RWPE1 (cell line): Measurements from ENCODE around the gene ZRANB3.

Experiments used
- CTCF ChIA-PET: fragments of 350-600 bp; sonication (Branson Sonifier 250); formaldehyde crosslinking; extraction: SDS; loops from one replicate; lab custom pipeline; 2021; lab: Yijun Ruan, JAX
- POLR2A ChIA-PET: fragments of 400-600 bp; formaldehyde crosslinking; extraction: SDS; loops from one replicate; lab custom pipeline; 2020; ENCODE audit warnings: antibody characterized with exemption; ENCODE audit not compliant: low non-redundant PET; lab: Yijun Ruan, JAX
- DNase-seq: peaks from one replicate; pipeline ENCODE4 v3.0.0; 2012; ENCODE audit warnings: low spot score
- H3K27ac ChIP-seq: fragments of 450-650 bp; 2 replicates; pipeline ENCODE4 v1.5.1; 2017
- CTCF ChIP-seq: fragments of 450-650 bp; conservative IDR thresholded peaks from 2 replicates; pipeline ENCODE4 v1.5.1; 2017; ENCODE audit warnings: low read depth, mild to moderate bottlenecking

ZRANB3 gene

GRCh38 chr2:135174810-135175093, 356.3 kb downstream of the ZRANB3 start:
- POLR2A ChIA-PET, result no interaction called here
- no peak for DNase-seq
- CTCF ChIA-PET, result no interaction called here

GRCh38 chr2:135174049-135174809, 356.8 kb downstream of the ZRANB3 start:
- no peak for TF ChIP-seq CTCF
- POLR2A ChIA-PET, result no interaction called here
- DNase-seq, result no peak
- CTCF ChIA-PET, result interaction anchor here (1.0 kb wide), 1 partner anchor 10 kb away, joined by 3 read pairs; no protein-coding TSS in a partner anchor
- no peak overlapping the region for H3K27ac ChIP-seq

More at GRCh38 chr2:135174810-135175093, 356.3 kb downstream of the ZRANB3 start:
- no peak for TF ChIP-seq CTCF
- no peak overlapping the region for H3K27ac ChIP-seq

- ChIA-PET POLR2A (no interaction called here), CTCF (no interaction called here)
- DNase-seq, result no peak
- no peak for TF ChIP-seq CTCF
- H3K27ac ChIP-seq, result no peak overlapping the region
Measured at GRCh38 chr2:135169900-135170753, 360.9 kb downstream of the ZRANB3 start.

- no peak for DNase-seq
- ChIA-PET POLR2A (no interaction called here), CTCF (no interaction called here)
- TF ChIP-seq CTCF, result no peak
- H3K27ac ChIP-seq, result no peak overlapping the region
Measured at GRCh38 chr2:135168204-135168856, 362.7 kb downstream of the ZRANB3 start.

- CTCF ChIA-PET, result no interaction called here
- no peak for DNase-seq
- TF ChIP-seq CTCF, result no peak
- H3K27ac ChIP-seq, result no peak overlapping the region
- POLR2A ChIA-PET, result no interaction called here
Measured at GRCh38 chr2:135167273-135167672, 363.7 kb downstream of the ZRANB3 start.

- DNase-seq, result peak; percentile 67
- ChIA-PET CTCF (interaction anchor here (0.7 to 0.8 kb wide), 3 partner anchors 10 to 160 kb away, joined by 3 to 4 read pairs (median 4); no protein-coding TSS in a partner anchor), POLR2A (no interaction called here)
- no peak overlapping the region for H3K27ac ChIP-seq
- TF ChIP-seq CTCF, result no peak
Measured at GRCh38 chr2:135164431-135164830, 366.6 kb downstream of the ZRANB3 start.
